ENCODE results near the gene RNF115.
"Not testable (repeated sequence)": the region's sequence is repeated elsewhere in the genome, so short reads cannot be mapped to it uniquely, and the experiment has no call there.

The RNF115 gene

DNA sequence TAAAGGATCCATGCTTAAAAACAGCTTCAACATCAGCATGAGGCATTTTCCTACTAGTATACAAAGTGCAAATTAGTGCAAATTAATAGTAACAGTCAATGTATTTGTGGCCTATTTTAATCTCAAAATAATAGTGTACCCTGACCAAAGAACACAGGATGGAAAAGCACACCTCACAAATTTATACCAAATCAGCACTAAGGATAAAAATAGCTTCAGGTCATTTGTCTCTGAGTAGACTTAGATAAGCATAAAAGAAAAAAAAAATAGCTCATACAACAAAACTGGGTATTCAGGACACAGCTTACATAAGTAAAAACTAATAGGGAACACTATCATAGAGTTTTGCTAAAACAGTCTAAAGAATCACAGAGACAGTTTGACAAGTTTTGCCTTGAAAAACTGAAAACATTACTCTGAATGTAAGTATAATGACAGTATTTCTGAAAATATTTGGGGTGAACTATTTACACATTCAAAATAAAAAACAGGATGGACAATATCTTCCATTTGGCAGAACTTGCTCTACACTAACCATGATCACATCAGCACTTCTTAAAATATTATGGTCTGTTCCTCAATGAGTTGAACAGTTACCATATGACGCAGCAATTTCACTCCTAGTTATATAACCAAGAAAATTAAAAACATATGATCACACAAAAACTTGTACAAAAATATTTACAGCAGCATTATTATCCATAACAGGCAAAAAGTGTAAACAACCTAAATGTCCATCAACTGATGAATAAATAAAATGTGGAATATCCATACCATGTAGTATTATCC lies 46.3 kb downstream of the RNF115 start:
- no peak for DNase-seq (ENCODE audit: low spot score)

GRCh38 chr1:145773423-145773822 lies 50.5 kb downstream of the RNF115 start:
- no peak for DNase-seq (ENCODE audit: low spot score)

DNA sequence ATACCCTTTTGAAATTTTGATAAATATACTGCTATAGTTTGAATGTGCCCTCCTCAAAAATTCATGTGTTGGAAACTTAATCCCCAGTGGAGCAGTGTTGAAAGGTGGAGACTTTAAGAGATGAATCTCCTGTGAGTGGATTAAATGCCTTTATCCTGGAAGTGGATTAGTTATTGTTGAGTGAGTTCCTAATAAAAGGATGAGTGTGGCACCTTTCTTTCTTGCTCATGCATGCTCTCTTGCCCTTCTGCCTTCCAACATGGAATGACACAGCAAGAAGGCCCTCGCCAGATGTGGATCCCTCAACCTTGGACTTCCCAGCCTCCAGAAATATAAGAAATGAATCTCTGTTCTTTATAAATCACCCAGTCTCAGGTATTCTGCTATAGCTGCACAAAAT lies 52.8 kb downstream of the RNF115 start:
- no peak for DNase-seq (ENCODE audit: low spot score)

DNA sequence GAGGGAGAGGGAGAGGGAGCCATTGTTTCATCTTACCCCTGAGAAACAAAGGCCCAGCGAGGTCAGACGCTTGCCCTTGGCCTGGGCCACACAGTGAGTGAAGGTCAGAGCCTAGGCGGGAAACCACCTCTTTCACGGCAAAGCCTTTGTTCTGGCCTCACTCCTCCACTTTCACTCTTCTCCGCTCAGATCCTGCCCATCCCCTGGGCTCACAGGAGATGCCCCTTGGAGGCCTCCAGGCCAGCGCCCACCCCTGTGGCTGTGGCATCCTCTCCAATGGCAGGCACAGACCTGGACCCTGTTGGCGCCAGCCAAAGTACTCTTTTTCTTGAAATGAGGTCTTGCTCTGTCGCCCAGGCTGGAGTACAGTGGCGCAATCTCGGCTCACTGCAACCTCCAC lies 55.9 kb downstream of the RNF115 start:
- DNase-seq (ENCODE audit: low spot score), result not testable (repeated sequence)

DNA sequence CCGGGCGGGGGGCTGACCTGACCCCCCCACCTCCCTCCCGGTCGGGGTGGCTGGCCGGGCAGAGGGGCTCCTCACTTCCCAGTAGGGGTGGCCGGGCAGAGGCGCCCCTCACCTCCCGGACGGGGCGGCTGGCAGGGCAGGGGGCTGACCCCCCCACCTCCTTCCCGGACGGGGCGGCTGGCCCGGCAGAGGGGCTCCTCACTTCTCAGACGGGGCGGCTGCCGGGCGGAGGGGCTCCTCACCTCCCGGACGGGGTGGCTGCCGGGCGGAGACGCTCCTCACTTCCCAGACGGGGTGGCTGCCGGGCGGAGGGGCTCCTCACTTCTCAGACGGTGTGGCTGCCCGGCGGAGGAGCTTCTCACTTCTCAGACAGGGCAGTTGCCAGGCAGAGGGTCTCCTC lies 57.0 kb downstream of the RNF115 start:
- not testable (repeated sequence) for DNase-seq (ENCODE audit: low spot score)

DNA sequence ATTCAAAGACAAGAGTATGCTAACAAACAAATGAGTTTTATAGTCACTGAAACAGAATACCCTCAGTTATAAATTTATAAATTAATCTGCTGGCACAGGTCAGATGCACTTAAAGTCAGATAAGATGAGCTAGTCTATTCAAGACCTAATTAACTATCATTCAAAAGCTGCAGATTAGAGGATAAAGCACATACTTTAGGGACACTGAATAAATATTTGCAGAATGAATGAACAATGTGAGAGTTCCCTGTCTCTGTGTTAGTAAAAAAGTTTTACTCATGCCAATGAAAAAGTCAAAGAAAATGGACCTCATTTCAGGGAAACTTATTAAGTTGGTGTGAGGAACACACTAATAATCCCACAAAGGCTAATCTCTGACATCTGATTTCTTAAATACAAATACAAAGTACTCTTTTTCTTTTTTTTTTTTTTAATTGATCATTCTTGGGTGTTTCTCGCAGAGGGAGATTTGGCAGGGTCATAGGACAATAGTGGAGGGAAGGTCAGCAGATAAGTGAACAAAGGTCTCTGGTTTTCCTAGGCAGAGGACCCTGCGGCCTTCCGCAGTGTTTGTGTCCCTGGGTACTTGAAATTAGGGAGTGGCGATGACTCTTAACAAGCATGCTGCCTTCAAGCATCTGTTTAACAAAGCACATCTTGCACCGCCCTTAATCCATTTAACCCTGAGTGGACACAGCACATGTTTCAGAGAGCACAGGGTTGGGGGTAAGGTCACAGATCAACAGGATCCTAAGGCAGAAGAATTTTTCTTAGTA lies 58.1 kb downstream of the RNF115 start:
- DNase-seq (ENCODE audit: low spot score), result not testable (repeated sequence)

DNA sequence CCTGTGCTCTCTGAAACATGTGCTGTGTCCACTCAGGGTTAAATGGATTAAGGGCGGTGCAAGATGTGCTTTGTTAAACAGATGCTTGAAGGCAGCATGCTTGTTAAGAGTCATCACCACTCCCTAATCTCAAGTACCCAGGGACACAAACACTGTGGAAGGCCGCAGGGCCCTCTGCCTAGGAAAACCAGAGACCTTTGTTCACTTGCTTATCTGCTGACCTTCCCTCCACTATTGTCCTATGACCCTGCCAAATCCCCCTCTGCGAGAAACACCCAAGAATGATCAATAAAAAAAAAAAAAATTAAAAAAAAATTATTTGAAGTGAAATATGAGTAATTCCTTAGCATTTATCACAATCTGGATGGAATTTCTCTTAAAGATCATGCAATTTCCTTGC lies 58.8 kb downstream of the RNF115 start:
- not testable (repeated sequence) for DNase-seq (ENCODE audit: low spot score)

- not testable (repeated sequence) for DNase-seq (ENCODE audit: low spot score)
Observed at GRCh38 chr1:145764231-145764940, 59.5 kb downstream of the RNF115 start.

- not testable (repeated sequence) for DNase-seq (ENCODE audit: low spot score)
Observed at GRCh38 chr1:145762001-145762400, 61.9 kb downstream of the RNF115 start.

- DNase-seq (ENCODE audit: low spot score), result not testable (repeated sequence)
Observed at GRCh38 chr1:145761498-145761897, 62.4 kb downstream of the RNF115 start.

DNA sequence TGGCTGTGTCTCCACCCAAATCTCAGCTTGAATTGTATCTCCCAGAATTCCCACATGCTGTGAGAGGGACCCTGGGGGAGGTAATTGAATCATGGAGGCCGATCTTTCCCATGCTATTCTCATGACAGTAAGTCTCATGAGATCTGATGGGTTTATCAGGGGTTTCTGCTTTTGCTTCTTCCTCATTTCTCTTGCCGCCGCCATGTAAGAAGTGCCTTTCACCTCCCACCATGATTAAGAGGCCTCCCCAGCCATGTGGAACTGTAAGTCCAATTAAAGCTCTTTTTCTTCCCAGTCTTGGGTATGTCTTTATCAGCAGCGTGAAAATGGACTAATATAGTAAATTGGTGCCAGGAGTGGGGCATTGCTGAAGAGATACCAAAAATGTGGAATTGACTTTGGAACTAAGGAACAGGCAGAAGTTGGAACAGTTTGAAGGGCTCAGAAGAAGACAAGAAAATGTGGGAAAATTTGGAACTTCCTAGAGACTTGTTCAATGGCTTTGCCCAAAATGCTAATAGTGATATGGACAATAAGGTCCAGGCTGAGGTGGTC lies 63.4 kb downstream of the RNF115 start:
- DNase-seq (ENCODE audit: low spot score), result not testable (repeated sequence)

DNA sequence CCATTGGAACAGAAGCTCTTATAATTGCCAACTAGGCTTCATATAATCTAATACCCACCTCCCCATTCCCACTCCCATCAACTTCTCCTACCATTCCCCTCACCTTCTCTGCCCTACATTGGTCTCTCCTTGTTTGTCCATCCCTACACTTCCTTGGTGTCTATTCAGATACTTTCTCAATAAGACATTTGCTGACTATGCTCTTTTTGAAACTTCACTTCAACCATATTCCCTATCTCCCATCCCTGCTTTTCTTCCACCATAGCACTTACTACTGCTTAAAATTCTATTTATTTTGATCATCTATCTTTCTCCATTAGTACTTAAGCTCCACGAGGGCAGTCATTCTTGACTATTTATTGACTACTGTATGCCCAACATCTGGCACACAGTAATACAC lies 64.2 kb downstream of the RNF115 start:
- DNase-seq (ENCODE audit: low spot score), result no peak

DNA sequence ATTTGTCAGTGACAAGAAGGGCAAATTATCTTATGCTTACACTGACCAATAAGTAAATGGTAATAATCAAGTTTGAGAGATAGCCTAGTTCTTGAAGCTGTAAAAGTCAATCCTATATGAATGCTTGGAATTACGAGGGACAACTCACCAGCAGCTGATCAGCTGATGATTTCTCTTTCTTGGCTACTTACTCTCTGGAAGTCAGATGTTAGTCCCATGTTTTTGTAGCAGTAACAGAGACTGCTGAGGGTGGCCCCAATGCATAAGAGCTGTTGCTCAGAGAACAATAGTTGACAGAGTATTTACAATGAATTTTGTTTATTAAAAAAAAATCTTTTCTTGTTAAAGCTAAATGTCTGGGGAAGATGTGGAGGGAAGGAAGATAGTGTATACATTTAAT lies 65.3 kb downstream of the RNF115 start:
- DNase-seq (ENCODE audit: low spot score), result no peak

DNA sequence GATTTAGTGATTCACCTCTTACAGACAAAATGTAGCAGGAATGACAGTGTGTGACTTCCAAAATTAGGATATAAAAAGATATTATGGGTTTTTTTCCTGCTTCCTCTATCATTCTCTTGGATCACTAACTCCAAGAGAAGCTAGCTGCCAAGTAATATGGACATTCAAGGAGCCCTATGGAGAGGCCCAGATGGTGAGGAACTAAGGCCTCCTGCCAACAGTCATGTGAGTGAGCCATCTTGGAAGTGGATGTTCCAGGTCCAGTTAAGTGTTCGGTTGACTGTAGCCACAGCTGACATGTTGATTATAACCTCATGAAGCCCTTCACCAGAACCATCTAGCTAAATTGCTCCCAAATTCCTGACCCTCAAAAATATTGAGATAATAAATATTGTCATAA lies 65.8 kb downstream of the RNF115 start:
- DNase-seq (ENCODE audit: low spot score), result no peak

DNA sequence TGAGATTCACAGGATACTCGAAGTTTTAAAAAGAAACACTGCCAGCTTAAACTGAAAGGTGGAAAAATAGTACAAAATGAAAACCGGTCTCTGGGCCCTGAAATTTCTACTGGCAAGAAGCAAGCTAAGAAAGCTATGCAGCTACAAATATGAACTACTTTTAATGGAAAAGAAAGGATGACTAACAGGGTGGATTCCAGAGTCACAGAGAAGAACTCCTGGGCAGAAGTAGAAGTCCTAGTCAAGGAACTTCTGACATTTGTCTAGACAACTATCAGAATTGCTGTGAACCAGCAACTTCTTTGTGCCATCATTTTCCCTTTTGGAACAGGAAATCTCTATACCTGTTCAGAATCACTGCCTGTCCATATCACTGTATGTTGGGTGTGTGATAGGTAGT lies 66.5 kb downstream of the RNF115 start:
- DNase-seq (ENCODE audit: low spot score), result no peak

- no peak for DNase-seq (ENCODE audit: low spot score)
Observed at GRCh38 chr1:145751491-145752037, 72.3 kb downstream of the RNF115 start.

DNA sequence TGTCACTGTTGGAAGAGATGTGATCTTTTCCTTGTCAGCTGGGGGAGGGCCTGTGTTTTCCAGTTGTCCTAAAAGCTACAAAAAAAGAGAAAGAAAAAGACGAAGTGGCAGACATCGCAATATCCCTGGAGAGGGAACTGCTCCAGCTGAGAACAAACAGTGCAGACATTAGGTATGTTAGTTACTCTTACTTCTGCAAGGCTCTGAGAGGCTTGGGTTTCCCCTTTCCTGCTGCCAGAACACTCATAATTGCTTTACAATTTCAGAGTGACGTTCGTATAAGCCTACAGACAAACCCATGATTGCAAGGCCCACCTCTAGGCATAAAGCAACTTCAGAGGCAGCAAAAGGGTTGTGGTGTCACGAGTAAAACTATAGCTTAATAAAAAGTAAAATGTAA lies 73.5 kb downstream of the RNF115 start:
- no peak for DNase-seq (ENCODE audit: low spot score)

DNA sequence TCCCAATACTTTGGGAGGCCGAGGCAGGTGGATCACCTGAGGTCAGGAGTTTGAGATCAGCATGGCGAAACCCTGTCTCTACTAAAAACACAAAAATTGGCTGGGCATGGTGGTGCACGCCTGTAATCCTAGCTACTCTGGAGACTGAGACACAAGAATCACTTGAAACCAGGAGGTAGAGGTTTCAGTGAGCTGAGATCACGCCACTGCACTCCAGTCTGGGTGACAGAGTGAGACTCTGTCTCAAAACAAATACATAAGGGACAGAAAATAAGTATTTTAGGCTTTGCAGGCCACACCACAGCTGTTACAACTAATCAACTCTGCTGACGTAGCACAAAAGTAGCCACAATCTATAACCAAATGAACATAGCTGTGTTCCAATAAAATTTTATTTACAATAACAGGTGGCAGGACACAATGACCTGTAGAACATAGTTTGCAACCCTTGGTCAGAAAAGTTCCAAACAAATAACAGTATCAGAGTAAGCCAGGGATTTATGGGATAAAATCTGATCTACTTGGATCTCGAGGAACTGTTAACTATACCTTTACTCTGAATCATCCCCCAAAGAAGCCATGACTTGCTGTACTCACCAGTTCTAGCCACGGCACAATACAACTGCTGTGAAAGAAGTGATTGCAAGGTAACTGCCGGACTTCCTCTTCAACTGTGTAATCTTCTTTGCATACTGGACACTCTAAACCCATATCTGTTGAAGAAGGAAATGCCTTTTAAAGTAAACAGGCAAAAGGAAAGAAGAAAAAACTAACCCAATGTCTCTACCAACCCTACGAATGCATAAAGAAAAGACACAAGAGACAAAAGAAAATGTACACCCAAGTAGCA lies 76.3 kb downstream of the RNF115 start:
- DNase-seq (ENCODE audit: low spot score), result no peak

DNA sequence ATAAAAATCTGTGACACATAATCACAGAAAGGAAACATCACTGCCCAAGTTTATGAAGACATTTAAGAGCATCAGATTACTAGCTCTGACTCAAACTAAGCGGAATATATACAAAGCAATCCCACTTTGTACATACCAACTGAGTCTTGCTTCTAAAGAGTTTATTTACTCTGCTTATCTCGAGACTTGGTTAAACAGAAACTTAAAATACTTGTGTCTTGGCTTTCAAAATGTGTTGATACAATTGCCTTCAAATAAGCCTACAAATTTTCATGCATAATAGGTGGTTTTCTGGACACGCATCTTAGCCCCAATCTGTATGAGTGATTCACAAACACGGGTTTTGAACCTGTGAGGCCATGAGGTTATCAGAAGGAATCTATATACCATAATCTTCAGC lies 83.6 kb downstream of the RNF115 start:
- DNase-seq (ENCODE audit: low spot score), result no peak

DNA sequence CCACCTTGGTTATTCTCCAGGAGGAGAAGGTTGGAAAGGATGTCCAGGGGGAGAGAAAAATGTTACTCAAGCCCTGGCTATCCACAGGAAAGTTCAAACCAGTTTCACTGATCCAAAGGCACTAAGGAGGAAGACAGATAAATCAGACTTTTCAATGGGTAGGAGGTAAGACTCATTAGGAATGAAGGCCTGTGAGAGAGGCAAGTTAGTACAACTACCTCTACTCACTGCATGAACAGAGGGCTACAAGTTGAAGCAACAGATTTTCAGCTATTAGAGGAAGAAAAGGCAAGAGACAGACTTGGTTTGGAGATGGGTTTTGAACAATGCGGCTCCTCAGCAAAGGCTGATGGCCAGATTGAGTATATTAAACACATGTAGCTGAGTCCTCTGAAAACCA lies 87.7 kb downstream of the RNF115 start:
- DNase-seq (ENCODE audit: low spot score), result no peak

DNA sequence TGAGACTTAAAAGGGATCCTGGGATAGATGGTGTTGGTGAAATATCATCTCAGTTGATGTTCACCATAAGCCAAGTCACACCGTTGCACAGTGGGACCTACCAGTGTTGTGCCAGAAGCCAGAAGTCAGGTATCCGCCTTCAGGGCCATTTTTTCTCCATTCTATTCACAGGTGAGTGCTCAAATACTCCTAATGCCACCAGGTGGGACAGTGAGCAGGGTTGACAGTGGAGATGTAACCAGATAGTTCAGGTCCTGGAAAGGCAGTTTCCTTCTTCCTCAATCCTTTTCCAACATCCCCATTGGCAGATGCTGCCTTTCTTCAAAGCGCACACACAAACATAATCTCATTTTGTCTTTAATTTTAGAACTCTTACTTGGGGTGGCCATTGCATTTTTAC lies 93.0 kb downstream of the RNF115 start:
- no peak for DNase-seq (ENCODE audit: low spot score)
